Mesendoderm (in vitro differentiated cells): ENCODE measurements around the gene HMCES.

Source experiments
- DNase-seq: peaks from one replicate; pipeline ENCODE4 v3.0.0; 2013
- H2AK5ac ChIP-seq: 2 replicates; pipeline ENCODE4 v1.6.1; 2013; ENCODE audit warnings: low read length, inconsistent platforms
- H2BK120ac ChIP-seq: 2 replicates; pipeline ENCODE4 v1.6.1; 2013; ENCODE audit warnings: low read depth, mild to moderate bottlenecking, low read length, moderate library complexity, mixed read lengths
- H2BK15ac ChIP-seq: replicated peaks from 2 replicates; pipeline ENCODE4 v1.6.1; 2013; ENCODE audit warnings: low read depth, mild to moderate bottlenecking, moderate library complexity
- H2BK5ac ChIP-seq: 2 replicates; pipeline ENCODE4 v1.6.1; 2013; ENCODE audit warnings: low read length, inconsistent platforms
- H3K18ac ChIP-seq: 2 replicates; pipeline ENCODE4 v1.6.1; 2013; ENCODE audit warnings: mild to moderate bottlenecking, low read length, mixed read lengths
- H3K23ac ChIP-seq: one replicate; pipeline ENCODE4 v1.6.1; 2013; ENCODE audit warnings: low read length
- H3K27ac ChIP-seq: 2 replicates; pipeline ENCODE4 v1.5.1; 2013; ENCODE audit warnings: low read depth, mild to moderate bottlenecking, inconsistent platforms, low read length, moderate library complexity
- H3K27me3 ChIP-seq: 2 replicates; pipeline ENCODE4 v1.6.1; 2013; ENCODE audit warnings: low read length, control low read depth, mild to moderate bottlenecking, inconsistent platforms; ENCODE audit not compliant: insufficient read depth, poor library complexity
- H3K36me3 ChIP-seq: 2 replicates; pipeline ENCODE4 v1.6.1; 2013; ENCODE audit warnings: low read length, inconsistent platforms; ENCODE audit not compliant: control insufficient read depth, insufficient read depth
- H3K4ac ChIP-seq: one replicate; pipeline ENCODE4 v1.6.1; 2013; ENCODE audit warnings: low read depth, mild to moderate bottlenecking, low read length, moderate library complexity
- H3K4me1 ChIP-seq: 2 replicates; pipeline ENCODE4 v1.6.1; 2013; ENCODE audit warnings: low read depth, low read length, inconsistent platforms; ENCODE audit not compliant: control insufficient read depth
- H3K4me2 ChIP-seq: 2 replicates; pipeline ENCODE4 v1.6.1; 2013; ENCODE audit warnings: low read length
- H3K4me3 ChIP-seq: 2 replicates; pipeline ENCODE4 v1.5.1; 2013; ENCODE audit warnings: mild to moderate bottlenecking, low read length
- H3K56ac ChIP-seq: one replicate; pipeline ENCODE4 v1.6.1; 2013; ENCODE audit warnings: low read length
- H3K79me1 ChIP-seq: 2 replicates; pipeline ENCODE4 v1.6.1; 2013; ENCODE audit warnings: low read length, inconsistent platforms
- H3K79me2 ChIP-seq: 2 replicates; pipeline ENCODE4 v1.6.1; 2013; ENCODE audit warnings: mild to moderate bottlenecking, low read length; ENCODE audit not compliant: control insufficient read depth, insufficient read depth
- H3K9ac ChIP-seq: 2 replicates; pipeline ENCODE4 v1.6.1; 2013; ENCODE audit warnings: low read length, inconsistent platforms
- H4K5ac ChIP-seq: one replicate; pipeline ENCODE4 v1.6.1; 2013; ENCODE audit warnings: low read length
- H4K8ac ChIP-seq: one replicate; pipeline ENCODE4 v1.6.1; 2013; ENCODE audit warnings: low read depth, mild to moderate bottlenecking, control low read depth, low read length, moderate library complexity
- WGBS: extraction: QIAGEN DNeasy Blood & Tissue Kit; methylation state at CpG from one replicate; pipeline ENCODE4 v1.1.7; 2013; ENCODE audit warnings: low lambda C conversion rate, missing lambda C conversion rate; ENCODE audit not compliant: insufficient coverage; ENCODE audit errors: extremely low coverage; 5-methylcytosine and 5-hydroxymethylcytosine counted together

Gene HMCES

DNA sequence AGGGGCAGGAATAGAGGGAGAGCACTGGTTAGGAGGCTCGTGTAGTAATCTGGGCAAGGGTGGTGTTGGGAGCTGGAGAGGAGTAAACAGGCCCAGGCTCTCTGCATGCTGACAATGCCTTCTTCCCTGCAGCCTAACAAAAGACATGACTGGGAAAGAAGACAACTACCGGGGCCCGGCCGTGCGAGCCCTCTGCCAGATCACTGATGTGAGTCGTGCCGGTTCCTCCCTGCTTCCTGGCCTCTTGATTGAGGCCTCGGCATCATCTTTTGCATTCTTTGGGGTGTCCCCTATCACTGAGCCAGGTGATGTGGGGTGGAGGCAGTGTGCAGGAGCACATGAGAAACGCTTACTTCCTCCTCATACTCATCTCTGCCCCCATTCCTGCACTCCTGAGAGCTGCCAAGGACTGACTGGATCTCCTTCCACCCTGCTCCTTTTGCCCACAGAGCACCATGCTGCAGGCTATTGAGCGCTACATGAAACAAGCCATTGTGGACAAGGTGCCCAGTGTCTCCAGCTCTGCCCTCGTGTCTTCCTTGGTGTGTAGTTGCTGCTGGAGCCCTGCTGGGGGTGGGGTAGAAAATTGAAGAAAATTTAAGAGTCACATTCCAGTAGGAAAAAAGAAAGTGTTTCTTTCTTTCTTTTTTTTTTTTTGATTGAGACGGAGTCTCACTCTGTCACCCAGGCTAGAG, 24.0 kb upstream of the HMCES start:
- Histone ChIP-seq H2BK120ac (no peak overlapping the region), H3K4me2 (no peak overlapping the region), H2BK5ac (no peak overlapping the region), H3K27me3 (no peaks in the 10 kb centered on the region), H3K4me1 (peaks cover 5% of the 10 kb centered on the region), H4K8ac (no peak overlapping the region), H3K79me1 (peaks cover 10% of the 10 kb centered on the region), H3K4ac (no peak overlapping the region), H3K18ac (no peak overlapping the region), H3K9ac (no peak overlapping the region), H3K23ac (no peak overlapping the region), H2AK5ac (no peak overlapping the region), H3K56ac (no peak overlapping the region), H2BK15ac (no peak overlapping the region), H4K5ac (no peak overlapping the region), H3K4me3 (no peak overlapping the region), H3K27ac (no peak overlapping the region), H3K36me3 (peaks cover 39% of the 10 kb centered on the region), H3K79me2 (peaks cover 10% of the 10 kb centered on the region)
- no peak for DNase-seq
- no CpG with 5 or more reads among the region's 12 CpGs for WGBS

DNA sequence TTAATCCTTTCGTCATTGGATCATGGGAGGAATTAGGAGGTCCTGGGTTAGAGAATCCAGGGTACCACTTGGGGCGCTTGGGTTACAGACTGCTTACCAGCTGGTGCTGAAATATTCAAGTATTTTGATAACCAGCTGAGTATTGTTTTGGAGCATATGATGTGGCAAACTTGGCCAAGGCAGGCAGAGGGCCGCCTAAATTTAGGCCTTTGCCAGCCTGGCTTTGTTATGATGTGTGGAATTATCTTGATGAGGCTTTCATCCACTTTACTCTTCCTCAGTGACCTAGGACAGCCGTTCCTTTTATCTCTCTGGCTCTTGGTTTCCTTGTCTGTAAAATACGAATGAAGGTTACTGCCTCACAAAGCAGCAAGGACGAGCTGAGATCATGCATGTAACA, 22.4 kb upstream of the HMCES start:
- H3K4me3 ChIP-seq: no peak overlapping the region
- no peak overlapping the region for H3K56ac ChIP-seq
- H3K4me2 ChIP-seq: no peak overlapping the region
- no peak overlapping the region for H4K5ac ChIP-seq
- H3K9ac ChIP-seq: no peak overlapping the region
- no peaks in the 10 kb centered on the region for H3K79me2 ChIP-seq
- no peak overlapping the region for H3K4ac ChIP-seq
- H2BK120ac ChIP-seq: no peak overlapping the region
- H2BK15ac ChIP-seq: no peak overlapping the region
- no peak overlapping the region for H2BK5ac ChIP-seq
- peaks cover 2% of the 10 kb centered on the region for H3K79me1 ChIP-seq
- H4K8ac ChIP-seq: no peak overlapping the region
- H2AK5ac ChIP-seq: no peak overlapping the region
- peaks cover 50% of the 10 kb centered on the region for H3K36me3 ChIP-seq
- H3K23ac ChIP-seq: no peak overlapping the region
- no CpG with 5 or more reads among the region's 6 CpGs for WGBS
- no peaks in the 10 kb centered on the region for H3K27me3 ChIP-seq
- no peak overlapping the region for H3K27ac ChIP-seq
- H3K4me1 ChIP-seq: no peaks in the 10 kb centered on the region
- no peak for DNase-seq
- H3K18ac ChIP-seq: no peak overlapping the region

DNA sequence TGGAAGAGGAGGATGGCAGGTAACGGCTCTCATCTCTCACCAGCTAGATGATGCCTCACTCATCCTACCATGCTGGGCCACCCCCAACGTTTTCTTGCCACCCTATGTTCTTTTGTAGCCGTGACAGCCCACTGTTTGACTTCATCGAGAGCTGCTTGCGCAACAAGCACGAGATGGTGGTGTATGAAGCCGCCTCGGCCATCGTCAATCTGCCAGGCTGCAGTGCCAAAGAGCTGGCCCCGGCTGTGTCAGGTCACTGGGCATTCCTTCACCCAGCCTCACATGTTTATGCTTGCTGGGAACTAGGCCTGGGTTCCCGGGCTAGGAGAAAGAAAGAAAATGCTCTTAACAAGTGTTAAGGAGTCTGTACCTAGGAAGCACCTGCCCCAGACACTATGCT, 21.1 kb upstream of the HMCES start:
- Histone ChIP-seq H2AK5ac (no peak overlapping the region), H4K5ac (no peak overlapping the region), H3K27ac (no peak overlapping the region), H3K23ac (no peak overlapping the region), H3K9ac (no peak overlapping the region), H3K4me3 (no peak overlapping the region), H3K36me3 (peaks cover 48% of the 10 kb centered on the region), H2BK5ac (no peak overlapping the region), H3K4me1 (no peaks in the 10 kb centered on the region), H2BK15ac (no peak overlapping the region), H2BK120ac (no peak overlapping the region), H3K18ac (no peak overlapping the region), H3K4me2 (no peak overlapping the region), H3K4ac (no peak overlapping the region), H3K79me1 (no peaks in the 10 kb centered on the region), H3K27me3 (no peaks in the 10 kb centered on the region), H4K8ac (no peak overlapping the region), H3K56ac (no peak overlapping the region), H3K79me2 (no peaks in the 10 kb centered on the region)
- no peak for DNase-seq
- WGBS: no CpG with 5 or more reads among the region's 11 CpGs

DNA sequence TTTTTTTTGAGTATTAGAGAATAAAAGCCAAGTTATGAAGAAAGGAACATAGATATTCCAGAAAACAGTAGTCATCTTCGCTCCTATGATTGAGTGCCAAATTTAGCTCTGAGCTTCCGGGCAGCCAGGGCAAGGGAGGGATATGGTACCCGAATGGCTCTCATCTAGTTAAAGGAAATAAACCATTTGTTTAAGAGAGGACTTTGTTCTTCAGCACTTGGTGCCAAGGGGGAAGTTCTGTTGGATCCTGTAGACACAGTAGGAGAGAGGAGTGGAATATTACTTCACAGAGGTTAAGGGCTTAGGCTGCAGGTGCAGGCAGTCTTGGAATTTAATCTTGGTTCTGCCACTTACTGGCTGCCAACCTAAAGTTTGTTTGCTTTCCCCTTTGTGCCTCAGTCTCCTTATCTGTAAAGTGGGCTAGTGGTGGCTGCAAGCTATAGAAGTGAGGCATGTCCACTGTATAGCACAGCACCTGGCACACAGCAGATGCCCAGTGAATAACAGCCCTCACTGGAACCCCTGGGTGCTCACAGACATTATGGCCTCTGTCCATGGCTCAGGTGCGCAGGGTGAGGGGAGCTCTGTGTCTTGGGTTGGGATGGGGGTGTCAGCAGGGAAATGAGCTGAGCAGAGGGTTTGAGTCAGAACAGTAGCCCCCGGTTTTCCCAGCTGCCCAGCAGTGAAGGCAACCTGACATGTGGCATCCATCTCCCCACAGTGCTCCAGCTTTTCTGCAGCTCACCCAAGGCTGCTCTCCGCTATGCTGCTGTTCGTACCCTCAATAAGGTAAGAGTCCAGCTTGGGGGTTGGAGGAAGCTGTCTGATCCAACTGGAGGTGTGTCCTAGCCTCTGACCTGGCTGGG, 18.8 kb upstream of the HMCES start:
- H2BK15ac ChIP-seq: no peak overlapping the region

DNA sequence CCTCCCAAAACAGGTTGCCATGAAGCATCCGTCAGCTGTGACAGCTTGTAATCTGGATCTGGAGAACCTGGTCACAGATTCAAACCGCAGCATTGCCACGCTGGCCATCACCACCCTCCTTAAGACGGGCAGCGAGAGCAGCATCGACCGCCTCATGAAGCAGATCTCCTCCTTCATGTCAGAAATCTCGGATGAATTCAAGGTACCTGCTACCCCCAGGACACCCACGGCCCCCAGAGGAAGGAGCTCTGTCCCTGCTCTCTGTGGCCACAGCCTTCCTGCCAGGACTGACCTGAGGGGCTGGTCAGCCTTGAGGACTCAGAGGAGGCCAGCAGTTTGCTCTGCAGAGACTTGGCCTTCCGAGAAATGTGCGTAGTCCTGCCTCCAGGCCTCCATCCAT, 18.1 kb upstream of the HMCES start:
- no peak overlapping the region for H4K5ac ChIP-seq
- H3K18ac ChIP-seq: no peak overlapping the region
- no peaks in the 10 kb centered on the region for H3K4me1 ChIP-seq
- no peak overlapping the region for H3K23ac ChIP-seq
- no peak overlapping the region for H3K4ac ChIP-seq
- peaks cover 46% of the 10 kb centered on the region for H3K36me3 ChIP-seq
- H3K4me2 ChIP-seq: no peak overlapping the region
- no peak overlapping the region for H2BK15ac ChIP-seq
- no peak overlapping the region for H3K56ac ChIP-seq
- no peak for DNase-seq
- no peaks in the 10 kb centered on the region for H3K79me1 ChIP-seq
- H3K79me2 ChIP-seq: no peaks in the 10 kb centered on the region
- H2BK5ac ChIP-seq: no peak overlapping the region
- H3K27ac ChIP-seq: no peak overlapping the region
- WGBS: no CpG with 5 or more reads among the region's 11 CpGs
- H3K9ac ChIP-seq: no peak overlapping the region
- H2AK5ac ChIP-seq: no peak overlapping the region
- H3K27me3 ChIP-seq: no peaks in the 10 kb centered on the region
- H3K4me3 ChIP-seq: no peak overlapping the region
- H2BK120ac ChIP-seq: no peak overlapping the region
- no peak overlapping the region for H4K8ac ChIP-seq

More for the DNA sequence above, 18.8 kb upstream of the HMCES start:
- no CpG with 5 or more reads among the region's 7 CpGs for WGBS
- H3K27me3 ChIP-seq: no peaks in the 10 kb centered on the region
- H3K79me2 ChIP-seq: no peaks in the 10 kb centered on the region
- H2BK5ac ChIP-seq: no peak overlapping the region
- H4K8ac ChIP-seq: no peak overlapping the region
- H2AK5ac ChIP-seq: no peak overlapping the region
- no peak overlapping the region for H4K5ac ChIP-seq
- H3K9ac ChIP-seq: no peak overlapping the region
- no peak overlapping the region for H3K4ac ChIP-seq
- H3K18ac ChIP-seq: no peak overlapping the region
- no peak overlapping the region for H3K23ac ChIP-seq
- H3K56ac ChIP-seq: no peak overlapping the region
- no peak overlapping the region for H3K27ac ChIP-seq
- H3K4me2 ChIP-seq: no peak overlapping the region
- H3K4me1 ChIP-seq: no peaks in the 10 kb centered on the region
- DNase-seq: no peak
- H2BK120ac ChIP-seq: no peak overlapping the region
- H3K4me3 ChIP-seq: no peak overlapping the region
- H3K36me3 ChIP-seq: peaks cover 43% of the 10 kb centered on the region
- no peaks in the 10 kb centered on the region for H3K79me1 ChIP-seq
